GM12878 (cell line): ENCODE data around the gene ANK3. TPM values are rescaled to one million over a fixed set of nuclear protein-coding genes. Genes with fewer than 3 reads are reported as not detected.

ENCODE experiments used
- ATF3 ChIP-seq: IDR thresholded peaks from 2 replicates; pipeline ENCODE4 v1.6.1; 2011; ENCODE audit warnings: low read depth, mild to moderate bottlenecking, low read length, moderate library complexity, borderline replicate concordance; ENCODE audit errors: extremely low read depth
- BCLAF1 ChIP-seq: fragments of 450-650 bp; IDR thresholded peaks from 2 replicates; pipeline ENCODE4 v1.6.1; 2017; ENCODE audit warnings: antibody characterized with exemption, mild to moderate bottlenecking, moderate library complexity
- CREM ChIP-seq: IDR thresholded peaks from 2 replicates; pipeline ENCODE4 v1.6.1; 2014; ENCODE audit warnings: antibody characterized with exemption, low read depth
- GABPA ChIP-seq: IDR thresholded peaks from 2 replicates; pipeline ENCODE4 v1.6.1; 2014; ENCODE audit warnings: antibody characterized with exemption, low read depth, mild to moderate bottlenecking, inconsistent platforms
- IKZF1 ChIP-seq: fragments of 450-650 bp; conservative IDR thresholded peaks from 2 replicates; pipeline ENCODE4 v1.6.1; 2017; ENCODE audit warnings: antibody characterized with exemption, mild to moderate bottlenecking
- KAT2A ChIP-seq: conservative IDR thresholded peaks from 2 replicates; pipeline ENCODE4 v1.6.1; 2011; ENCODE audit warnings: low read depth, low read length; ENCODE audit not compliant: control insufficient read depth
- KLF5 ChIP-seq: fragments of 450-650 bp; IDR thresholded peaks from 2 replicates; pipeline ENCODE4 v1.6.1; 2014; ENCODE audit warnings: mild to moderate bottlenecking; ENCODE audit not compliant: partially characterized antibody
- MEF2A ChIP-seq: IDR thresholded peaks from 2 replicates; pipeline ENCODE4 v1.6.1; 2011; ENCODE audit warnings: low read depth, mild to moderate bottlenecking, low read length, moderate library complexity; ENCODE audit not compliant: insufficient read depth
- MXI1 ChIP-seq: fragments of 150-350 bp; IDR thresholded peaks from 2 replicates; pipeline ENCODE4 v1.6.1; 2011; ENCODE audit warnings: low read depth, mild to moderate bottlenecking, inconsistent platforms, low read length, improper control_type of control experiment
- NBN ChIP-seq: fragments of 450-650 bp; IDR thresholded peaks from 2 replicates; pipeline ENCODE4 v1.6.1; 2016
- NFIC ChIP-seq: IDR thresholded peaks from 2 replicates; pipeline ENCODE4 v1.6.1; 2012; ENCODE audit warnings: low read depth, mild to moderate bottlenecking, inconsistent platforms, low read length, moderate library complexity
- PKNOX1 ChIP-seq: fragments of 450-650 bp; IDR thresholded peaks from 2 replicates; pipeline ENCODE4 v1.6.1; 2016; ENCODE audit warnings: mild to moderate bottlenecking
- RCOR1 ChIP-seq: conservative IDR thresholded peaks from 2 replicates; pipeline ENCODE4 v1.6.1; 2012; ENCODE audit warnings: low read depth, low read length, improper control_type of control experiment
- RELB ChIP-seq: fragments of 450-650 bp; IDR thresholded peaks from 2 replicates; pipeline ENCODE4 v1.6.1; 2017; ENCODE audit warnings: low read depth, mild to moderate bottlenecking, moderate library complexity
- SMC3 ChIP-seq: IDR thresholded peaks from 2 replicates; pipeline ENCODE4 v1.6.1; 2011; ENCODE audit warnings: low read length, improper control_type of control experiment, borderline replicate concordance
- SP1 ChIP-seq: IDR thresholded peaks from one replicate; pipeline ENCODE4 v1.6.1; 2011; ENCODE audit warnings: low read depth, low read length
- STAT1 ChIP-seq: fragments of 450-650 bp; conservative IDR thresholded peaks from 2 replicates; pipeline ENCODE4 v1.6.1; 2014; ENCODE audit warnings: antibody characterized with exemption, mild to moderate bottlenecking
- TCF3 ChIP-seq: IDR thresholded peaks from 2 replicates; pipeline ENCODE4 v1.6.1; 2012; ENCODE audit warnings: low read depth, mild to moderate bottlenecking, low read length, borderline replicate concordance; ENCODE audit not compliant: insufficient read depth
- YBX1 ChIP-seq: fragments of 450-650 bp; IDR thresholded peaks from 2 replicates; pipeline ENCODE4 v1.6.1; 2016; ENCODE audit warnings: antibody characterized with exemption
- ZNF24 ChIP-seq: fragments of 450-650 bp; IDR thresholded peaks from 2 replicates; pipeline ENCODE4 v1.6.1; 2017; ENCODE audit warnings: antibody characterized with exemption, mild to moderate bottlenecking
- ZNF384 ChIP-seq: IDR thresholded peaks from 2 replicates; pipeline ENCODE4 v1.6.1; 2012; ENCODE audit warnings: low read depth, mild to moderate bottlenecking, low read length, improper control_type of control experiment, borderline replicate concordance
- ZNF622 ChIP-seq: fragments of 450-650 bp; IDR thresholded peaks from 2 replicates; pipeline ENCODE4 v1.6.1; 2017; ENCODE audit warnings: mild to moderate bottlenecking, inconsistent platforms
- ZZZ3 ChIP-seq: IDR thresholded peaks from 2 replicates; pipeline ENCODE4 v1.6.1; 2011; ENCODE audit warnings: low read depth; ENCODE audit not compliant: control insufficient read depth, insufficient read length
- polyA plus RNA-seq, 11 experiments: library from polyadenylated mRNA; depleted of rRNA in 4 of 11; unstranded in 6 of 11; stranded (reverse) in 5 of 11; fragments of >200 nt; fragmentation: Nextera tagmentation in 4 of 11; fragmentation: Illumina TruSeq in 1 of 11; extraction: Ambion mirVana in 4 of 11; extraction: Trizol in 1 of 11; gene quantifications; 1 replicate in 1 of 11; 2 replicates in 10 of 11; pipeline versions ENCODE4 v1.2.1 to v1.2.3, GENCODE V29; 2011 to 2016; ENCODE audit warnings: inconsistent platforms in 2 of 11, missing spikeins in 2 of 11, low read depth in 1 of 11
- total RNA-seq, 4 experiments: library from RNA; depleted of rRNA in 3 of 4; stranded (reverse); fragments of >200 nt in 3 of 4; fragmentation: Illumina TruSeq in 1 of 4; extraction: Trizol in 1 of 4; gene quantifications; 2 replicates each; pipeline versions ENCODE4 v1.2.1 to v1.2.3, GENCODE V29; 2013 to 2021
- TF ChIP-seq, protein P1 (sequence below): fragments of 450-650 bp; IDR thresholded peaks from 2 replicates; pipeline ENCODE4 v1.6.1; 2014; ENCODE audit warnings: mild to moderate bottlenecking

Gene ANK3
- total and polyA plus RNA-seq, 10 of the 15 experiments (the other 5 are each of a cell fraction or from before 2014, with no cell fraction given), result 0.06 to 0.82 (median 0.20) TPM; not detected in 2

GRCh38 chr10:60352105-60352504 lies 37.6 kb downstream of the ANK3 start (continued):
- no peak for TF ChIP-seq STAT1
- no peak for TF ChIP-seq RELB
- no peak for TF ChIP-seq ZNF384
- TF ChIP-seq CREM, result no peak
- no peak for TF ChIP-seq KAT2A
- TF ChIP-seq ZNF24, result peak; percentile 77
- TF ChIP-seq IKZF1, result no peak
- no peak for TF ChIP-seq ATF3
- TF ChIP-seq TCF3, result no peak
- TF ChIP-seq, protein P1, sequence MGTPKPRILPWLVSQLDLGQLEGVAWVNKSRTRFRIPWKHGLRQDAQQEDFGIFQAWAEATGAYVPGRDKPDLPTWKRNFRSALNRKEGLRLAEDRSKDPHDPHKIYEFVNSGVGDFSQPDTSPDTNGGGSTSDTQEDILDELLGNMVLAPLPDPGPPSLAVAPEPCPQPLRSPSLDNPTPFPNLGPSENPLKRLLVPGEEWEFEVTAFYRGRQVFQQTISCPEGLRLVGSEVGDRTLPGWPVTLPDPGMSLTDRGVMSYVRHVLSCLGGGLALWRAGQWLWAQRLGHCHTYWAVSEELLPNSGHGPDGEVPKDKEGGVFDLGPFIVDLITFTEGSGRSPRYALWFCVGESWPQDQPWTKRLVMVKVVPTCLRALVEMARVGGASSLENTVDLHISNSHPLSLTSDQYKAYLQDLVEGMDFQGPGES, result no peak
- TF ChIP-seq BCLAF1, result no peak
- no peak for TF ChIP-seq YBX1
- TF ChIP-seq NBN, result no peak
- 0 out of 2 replicates have a peak, but pooled peaks have one; percentile 8 for TF ChIP-seq MEF2A
- no peak for TF ChIP-seq ZNF622
- TF ChIP-seq KLF5, result no peak
- no peak for TF ChIP-seq ZZZ3
- no peak for TF ChIP-seq NFIC
- no peak for TF ChIP-seq RCOR1
- TF ChIP-seq GABPA, result no peak
- no peak for TF ChIP-seq SMC3
- TF ChIP-seq MXI1, result no peak
- TF ChIP-seq PKNOX1, result no peak
- no peak for TF ChIP-seq SP1
